Stimulated activated CD4-positive, alpha-beta T cell treated with anti-CD3 and anti-CD28 coated beads, Interleukin-12 subunit alpha, Interleukin-12 subunit beta, amount 100 ng/mL, for 48 hours (primary cell): ENCODE measurements around the gene LNP1.

ENCODE experiments used
- DNase-seq, 3 donors: peaks; one replicate each; pipeline ENCODE4 v3.0.0-alpha.2; 2020; ENCODE audit warnings: low read depth in 2 of 3, low spot score in 1 of 3

Gene LNP1

DNA sequence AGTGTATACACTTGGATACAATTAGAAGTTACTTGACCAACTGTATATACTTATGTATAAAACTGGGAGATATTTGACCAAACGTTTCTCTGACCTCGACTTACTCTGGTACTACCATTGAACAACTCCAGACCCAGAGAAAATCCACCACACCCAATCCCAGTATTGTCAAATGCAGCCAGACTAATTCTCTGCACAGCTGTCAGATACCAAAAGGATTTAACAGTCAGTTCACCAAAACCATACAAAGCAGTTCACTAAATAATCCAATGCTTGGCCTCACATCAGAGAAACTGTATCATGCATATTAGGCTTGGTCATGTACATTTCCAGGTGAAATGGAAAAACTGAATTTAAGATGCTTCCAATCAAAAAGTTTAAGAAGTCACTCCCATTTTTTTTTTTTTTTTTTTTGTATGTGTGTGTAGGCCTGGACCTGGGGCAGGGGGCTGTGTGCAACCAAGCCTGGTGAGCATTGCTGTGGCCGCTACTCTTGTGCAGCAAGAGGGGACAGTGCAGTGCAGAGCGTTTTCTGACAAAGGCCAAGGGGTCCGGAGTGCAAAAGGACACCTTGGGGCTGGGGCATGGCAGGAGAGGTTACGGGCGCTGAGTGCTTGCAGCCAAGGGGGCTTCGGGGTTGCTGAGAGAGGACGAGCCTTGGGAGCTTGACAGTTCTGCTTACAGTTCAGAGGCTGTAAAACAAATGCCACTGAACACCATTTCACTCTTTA lies 1.8 kb upstream of the LNP1 start:
- DNase-seq: no peak

DNA sequence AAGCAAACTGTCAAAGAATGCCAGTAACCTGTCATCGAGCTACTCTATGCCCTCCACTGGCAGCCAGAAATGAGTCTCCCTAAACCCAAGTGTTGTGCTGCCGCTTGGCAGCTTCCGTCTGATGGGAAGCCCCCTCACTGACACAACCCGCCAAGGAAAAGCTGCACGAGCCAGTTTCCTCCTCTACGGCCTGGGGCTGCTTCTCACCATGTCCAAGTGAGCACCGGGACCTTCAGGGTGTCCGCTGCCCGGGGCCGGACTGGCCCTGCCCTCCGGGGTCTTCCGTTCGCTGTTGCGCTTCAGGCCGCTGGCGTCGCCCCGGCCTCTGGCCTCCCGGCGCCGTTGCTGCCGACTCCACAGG lies 940 bp upstream of the LNP1 start:
- DNase-seq: peak in 2 of 3 donors; percentile 5 to 21

- DNase-seq: peak in 2 of 3 donors; percentile 35 to 36
Measured at GRCh38 chr3:100401674-100402041, 319 bp downstream of the LNP1 start.

- DNase-seq: no peak
Measured at GRCh38 chr3:100402256-100402655, 917 bp downstream of the LNP1 start.

GRCh38 chr3:100402891-100403290 lies 1.6 kb downstream of the LNP1 start:
- DNase-seq: no peak

DNA sequence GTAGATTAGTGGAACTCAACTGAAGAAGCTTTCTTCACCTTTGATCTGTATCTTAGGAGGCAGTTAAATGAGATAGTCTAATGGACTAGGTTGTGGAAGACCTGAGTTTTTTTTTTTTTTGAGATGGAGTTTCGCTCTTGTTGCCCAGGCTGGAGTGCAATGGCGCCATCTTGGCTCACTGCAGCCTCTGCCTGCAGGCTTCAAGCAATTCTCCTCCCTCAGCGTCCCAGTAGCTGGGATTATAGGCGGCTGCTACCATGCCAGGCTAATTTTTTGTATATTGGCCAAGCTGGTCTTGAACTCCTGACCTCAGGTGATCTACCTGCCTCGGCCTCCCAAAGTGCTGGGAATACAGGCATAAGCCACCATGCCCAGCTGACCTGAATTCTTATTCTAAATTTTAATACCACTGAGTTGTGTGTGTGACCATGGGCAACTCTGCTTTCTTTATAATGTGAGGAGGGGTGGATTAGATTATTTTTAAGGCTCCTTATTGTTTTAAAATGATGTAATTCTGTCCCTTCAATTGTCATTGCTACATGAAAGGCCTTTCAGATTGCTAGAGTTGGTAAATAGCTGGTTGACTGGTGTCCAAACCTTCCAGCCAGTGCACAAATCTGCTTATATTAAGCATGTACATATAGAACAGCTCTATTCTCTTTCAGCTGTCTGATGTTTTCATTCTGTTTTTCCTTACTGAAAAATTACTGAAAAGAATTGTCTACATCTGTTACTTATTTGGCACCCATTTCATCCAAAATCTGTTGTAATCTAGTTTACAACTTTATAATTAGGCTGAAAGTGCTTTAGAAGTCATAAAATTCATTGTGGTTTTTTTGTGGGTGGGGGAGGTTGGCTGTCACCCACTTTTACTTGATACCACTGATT lies 2.3 kb downstream of the LNP1 start:
- DNase-seq: no peak

GRCh38 chr3:100404250-100404548 lies 2.9 kb downstream of the LNP1 start:
- DNase-seq: no peak

- DNase-seq: no peak
Measured at GRCh38 chr3:100407164-100407563, 5.8 kb downstream of the LNP1 start.

GRCh38 chr3:100407977-100408532 lies 6.7 kb downstream of the LNP1 start:
- no peak for DNase-seq

DNA sequence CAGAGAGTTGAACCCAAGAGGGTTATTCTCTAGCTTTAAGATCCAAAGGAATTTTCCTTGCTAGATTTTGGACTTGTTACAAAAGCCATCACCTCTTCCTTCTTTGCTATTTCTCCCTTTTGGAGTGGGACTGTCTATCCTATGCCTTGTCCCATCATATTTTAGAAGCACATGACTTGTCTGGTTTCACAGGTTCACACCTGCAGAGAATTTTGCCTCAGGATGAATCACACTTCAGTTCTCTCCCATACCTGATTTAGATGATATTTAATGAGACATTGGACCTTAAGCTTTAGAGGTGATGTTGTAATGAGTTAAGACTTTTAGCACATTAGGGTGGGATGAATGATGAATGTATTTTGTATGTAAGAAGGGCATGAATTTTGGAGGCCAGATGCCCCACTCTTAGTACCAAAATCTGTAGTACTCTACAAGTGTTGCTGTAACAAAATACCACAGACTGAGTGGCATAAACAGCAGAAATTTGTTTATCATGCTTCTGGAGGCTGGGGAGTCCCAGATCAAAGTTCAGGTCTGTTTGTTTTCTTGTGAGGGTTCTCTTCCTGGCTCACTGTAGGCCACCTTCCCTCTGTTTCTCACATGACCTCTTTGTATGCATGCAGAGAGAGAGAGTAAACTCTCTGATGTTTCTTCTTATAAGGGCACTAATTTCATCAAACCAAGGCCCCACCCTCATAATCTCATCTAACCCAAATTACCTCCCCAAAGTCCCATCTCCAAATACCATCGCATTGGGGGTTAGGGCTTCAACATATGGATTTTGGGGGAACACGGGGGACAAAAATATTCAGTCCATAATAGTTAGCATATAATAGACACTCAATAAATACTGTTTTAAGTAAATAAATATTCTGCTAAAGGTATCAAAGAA lies 10.0 kb downstream of the LNP1 start:
- no peak for DNase-seq

DNA sequence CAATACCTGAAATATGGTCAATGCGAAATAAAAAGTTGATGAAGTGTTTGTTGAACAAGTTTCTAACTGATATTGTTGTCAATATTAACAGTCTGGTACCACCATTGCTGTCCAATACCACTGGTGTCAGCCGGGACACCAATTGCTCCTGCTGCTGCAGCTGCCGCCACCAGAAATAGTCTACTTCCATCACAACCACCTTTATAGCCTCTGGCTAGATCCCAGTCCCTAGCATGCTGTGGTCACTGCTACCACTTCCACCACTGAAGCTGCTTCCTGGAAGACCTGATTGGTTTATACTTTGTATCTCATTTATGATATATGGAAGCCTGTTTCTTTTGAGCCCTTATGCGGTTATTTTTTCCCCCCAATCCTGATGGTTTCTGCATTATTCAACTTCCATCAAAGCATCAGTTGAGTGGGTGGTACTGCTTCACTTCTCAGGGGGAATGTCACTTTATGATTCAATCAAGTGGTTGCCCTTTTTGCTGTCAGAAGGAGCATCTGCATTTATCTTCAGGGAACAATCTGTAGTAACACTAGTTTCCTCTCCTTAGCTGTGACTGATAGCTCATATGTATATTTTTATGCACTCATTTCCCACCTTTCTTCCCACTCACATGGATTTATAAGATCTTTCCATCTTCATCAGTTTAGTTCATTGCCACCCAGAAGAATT lies 11.7 kb downstream of the LNP1 start:
- no peak for DNase-seq

GRCh38 chr3:100413613-100414012 lies 12.3 kb downstream of the LNP1 start:
- no peak for DNase-seq

GRCh38 chr3:100416176-100416575 lies 14.8 kb downstream of the LNP1 start:
- no peak for DNase-seq

GRCh38 chr3:100416863-100417262 lies 15.5 kb downstream of the LNP1 start:
- DNase-seq: no peak

- DNase-seq: no peak
Measured at GRCh38 chr3:100419406-100419805, 18.1 kb downstream of the LNP1 start.

GRCh38 chr3:100420885-100421284 lies 19.5 kb downstream of the LNP1 start:
- no peak for DNase-seq

- DNase-seq: no peak
Measured at GRCh38 chr3:100423611-100424010, 22.3 kb downstream of the LNP1 start.

GRCh38 chr3:100424261-100424660 lies 22.9 kb downstream of the LNP1 start:
- DNase-seq: no peak

DNA sequence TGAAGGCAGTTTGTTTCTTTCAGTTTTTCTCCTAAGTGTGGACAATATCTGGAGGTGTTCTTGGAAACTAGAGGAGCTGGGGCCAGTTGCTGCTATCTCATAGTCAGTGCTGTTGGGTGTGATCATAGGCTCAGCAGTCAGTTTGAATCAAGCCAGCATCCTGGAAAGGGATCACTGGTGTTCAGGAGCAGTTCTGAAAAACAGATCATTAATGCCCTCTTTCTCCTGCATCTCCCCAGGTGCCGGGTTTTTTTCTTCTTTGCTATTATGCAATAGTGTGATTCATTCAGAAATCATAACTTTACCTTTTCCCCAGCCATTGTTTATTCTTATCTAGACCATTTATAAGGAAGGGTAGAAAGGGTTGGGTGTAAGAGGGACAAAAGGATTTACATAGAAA lies 24.0 kb downstream of the LNP1 start:
- no peak for DNase-seq

DNA sequence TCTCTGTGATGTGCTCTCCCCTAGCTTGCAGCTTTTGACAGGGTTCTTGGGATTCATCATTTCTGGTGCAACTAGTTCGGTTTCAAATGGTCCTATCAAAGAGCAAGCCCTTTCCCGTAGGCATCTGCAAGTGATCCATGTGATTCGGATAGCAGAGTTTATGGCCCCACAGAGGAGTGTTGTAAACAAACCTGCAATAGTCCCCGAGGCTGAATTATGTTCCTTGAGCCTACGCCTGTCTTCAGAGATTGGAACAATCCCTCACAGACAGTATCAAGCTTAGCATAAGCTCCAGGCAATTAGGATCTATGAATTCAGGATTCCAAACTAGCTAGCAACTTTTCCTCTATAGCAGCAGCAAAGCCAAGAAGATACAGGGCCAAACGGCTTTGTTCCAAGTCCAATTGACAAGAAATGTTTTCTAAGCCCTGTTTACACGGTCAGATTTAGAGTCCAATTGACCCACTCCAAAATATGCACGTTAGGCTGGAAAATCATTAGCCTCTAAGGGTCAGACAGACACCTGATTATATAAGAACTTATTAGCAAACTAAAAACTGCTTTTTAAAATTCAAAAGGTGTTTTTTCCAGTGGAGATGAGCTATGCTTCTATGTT lies 24.8 kb downstream of the LNP1 start:
- no peak for DNase-seq
